Measurements from ENCODE around the gene MINDY1. TPM values are rescaled to one million over a fixed set of nuclear protein-coding genes. Genes with fewer than 3 reads are reported as not detected.

Gene MINDY1
- total RNA-seq, 1 donor from 2014 or later = 11.2 TPM

DNA sequence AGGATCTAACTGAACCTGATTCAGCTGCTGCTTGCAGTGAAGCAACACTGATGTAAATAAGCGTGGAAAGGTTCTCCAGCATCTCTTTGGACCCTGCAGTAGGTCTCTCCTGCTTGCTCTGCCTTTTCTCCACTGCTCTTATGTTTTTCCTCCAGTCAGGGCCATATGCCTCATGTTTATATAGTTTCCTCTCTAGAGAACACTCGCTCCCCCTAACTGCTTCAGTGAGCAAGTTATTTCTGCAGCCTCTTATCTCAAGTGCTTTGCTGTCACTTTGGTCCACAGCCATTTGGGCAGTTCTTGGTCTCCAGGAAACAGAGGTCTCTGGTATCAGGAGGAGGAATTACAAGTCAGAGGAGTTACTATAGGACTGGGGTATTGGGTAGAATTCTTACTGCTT, 6.8 kb upstream of the MINDY1 start:
- Mint-ChIP-seq H3K4me1 (ENCODE audit: unreplicated experiment) (peaks cover 6% of the 10 kb centered on the region), H3K27ac (ENCODE audit: unreplicated experiment) (no peak overlapping the region), H3K36me3 (ENCODE audit: low read depth, unreplicated experiment) (no peaks in the 10 kb centered on the region), H3K9me3 (ENCODE audit: unreplicated experiment) (no peaks in the 10 kb centered on the region), H3K27me3 (ENCODE audit: unreplicated experiment) (peaks cover 2% of the 10 kb centered on the region), H3K4me3 (ENCODE audit: unreplicated experiment) (no peak overlapping the region)
- DNase-seq (ENCODE audit: low spot score) = no peak
- TF ChIP-seq, protein P1, sequence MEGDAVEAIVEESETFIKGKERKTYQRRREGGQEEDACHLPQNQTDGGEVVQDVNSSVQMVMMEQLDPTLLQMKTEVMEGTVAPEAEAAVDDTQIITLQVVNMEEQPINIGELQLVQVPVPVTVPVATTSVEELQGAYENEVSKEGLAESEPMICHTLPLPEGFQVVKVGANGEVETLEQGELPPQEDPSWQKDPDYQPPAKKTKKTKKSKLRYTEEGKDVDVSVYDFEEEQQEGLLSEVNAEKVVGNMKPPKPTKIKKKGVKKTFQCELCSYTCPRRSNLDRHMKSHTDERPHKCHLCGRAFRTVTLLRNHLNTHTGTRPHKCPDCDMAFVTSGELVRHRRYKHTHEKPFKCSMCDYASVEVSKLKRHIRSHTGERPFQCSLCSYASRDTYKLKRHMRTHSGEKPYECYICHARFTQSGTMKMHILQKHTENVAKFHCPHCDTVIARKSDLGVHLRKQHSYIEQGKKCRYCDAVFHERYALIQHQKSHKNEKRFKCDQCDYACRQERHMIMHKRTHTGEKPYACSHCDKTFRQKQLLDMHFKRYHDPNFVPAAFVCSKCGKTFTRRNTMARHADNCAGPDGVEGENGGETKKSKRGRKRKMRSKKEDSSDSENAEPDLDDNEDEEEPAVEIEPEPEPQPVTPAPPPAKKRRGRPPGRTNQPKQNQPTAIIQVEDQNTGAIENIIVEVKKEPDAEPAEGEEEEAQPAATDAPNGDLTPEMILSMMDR (IDR thresholded peaks at IDR 0.05; ENCODE audit: unreplicated experiment) = no peak

DNA sequence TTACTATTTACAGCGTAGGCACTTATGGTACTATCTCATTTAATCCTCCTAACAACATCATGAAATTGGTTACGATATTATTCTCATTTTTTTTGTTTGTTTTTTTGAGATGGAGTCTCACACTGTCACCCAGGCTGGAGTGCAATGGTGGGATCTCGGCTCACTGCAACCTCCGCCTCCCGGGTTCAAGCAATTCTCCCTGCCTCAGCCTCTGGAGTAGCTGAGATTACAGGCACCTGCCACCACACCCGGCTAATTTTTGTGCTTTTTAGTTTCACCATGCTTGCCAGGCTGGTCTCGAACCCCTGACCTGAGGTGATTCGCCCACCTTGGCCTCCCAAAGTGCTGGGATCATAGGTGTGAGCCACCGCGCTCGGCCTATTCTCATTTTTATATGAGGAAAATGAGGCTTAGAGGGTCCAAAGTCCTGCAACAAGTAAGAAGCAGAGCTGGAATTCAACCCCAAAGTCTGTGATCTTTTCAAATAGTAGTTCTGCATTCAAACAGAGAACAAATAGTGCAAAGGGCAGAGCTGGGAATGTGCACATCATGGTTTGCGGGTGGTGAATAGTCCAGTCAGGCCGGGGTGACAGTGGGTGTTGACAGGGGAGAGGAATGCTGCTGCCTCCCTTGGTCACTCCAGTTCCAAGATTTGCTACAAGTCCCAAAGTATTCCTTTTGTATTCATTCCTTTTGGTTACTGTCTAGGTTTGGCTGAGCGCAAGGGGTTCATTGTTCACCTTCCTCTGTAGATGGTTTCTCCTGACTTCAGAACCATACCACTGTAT, 6.2 kb upstream of the MINDY1 start:
- TF ChIP-seq, protein P1 (IDR thresholded peaks at IDR 0.05; ENCODE audit: unreplicated experiment) = no peak
- Mint-ChIP-seq H3K9me3 (ENCODE audit: unreplicated experiment) (no peaks in the 10 kb centered on the region), H3K4me3 (ENCODE audit: unreplicated experiment) (no peak overlapping the region), H3K27ac (ENCODE audit: unreplicated experiment) (no peak overlapping the region), H3K27me3 (ENCODE audit: unreplicated experiment) (peaks cover 4% of the 10 kb centered on the region), H3K36me3 (ENCODE audit: low read depth, unreplicated experiment) (peaks cover 2% of the 10 kb centered on the region), H3K4me1 (ENCODE audit: unreplicated experiment) (peaks cover 9% of the 10 kb centered on the region)
- DNase-seq (ENCODE audit: low spot score) = no peak

DNA sequence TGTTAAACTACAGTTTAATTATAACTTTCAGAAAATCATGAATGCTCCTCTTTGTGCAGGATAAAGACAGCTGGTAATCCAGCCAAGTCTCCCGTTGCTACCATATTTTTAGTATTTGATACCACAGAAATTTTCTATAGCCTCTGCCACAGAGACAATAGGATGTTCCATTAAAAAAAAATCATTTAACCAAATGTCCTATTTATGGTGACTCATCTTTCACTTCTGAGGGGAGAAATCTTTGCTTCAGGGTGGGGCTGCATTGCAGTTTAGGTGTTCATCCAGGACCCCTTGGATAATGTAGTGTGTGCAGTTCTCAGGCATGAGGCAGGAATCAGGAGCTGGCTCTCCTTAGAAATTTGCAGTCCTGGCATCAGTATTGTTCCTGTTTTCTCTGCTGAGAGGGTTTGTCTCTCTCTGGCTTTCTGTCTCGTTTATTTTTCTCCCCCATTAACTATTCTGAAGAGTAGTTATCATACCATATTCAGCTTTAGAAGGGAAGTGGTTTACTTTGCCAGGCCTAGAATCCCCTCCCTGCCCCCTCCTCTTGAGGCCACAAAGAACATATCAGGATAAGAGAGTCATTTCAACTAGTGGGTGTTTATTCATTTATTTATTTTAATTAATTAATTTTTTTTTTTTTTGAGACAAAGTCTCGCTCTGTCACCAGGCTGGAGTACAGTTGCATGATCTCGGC, 4.6 kb upstream of the MINDY1 start:
- Mint-ChIP-seq H3K27ac (ENCODE audit: unreplicated experiment) (no peak overlapping the region), H3K27me3 (ENCODE audit: unreplicated experiment) (peaks cover 7% of the 10 kb centered on the region), H3K36me3 (ENCODE audit: low read depth, unreplicated experiment) (peaks cover 7% of the 10 kb centered on the region), H3K4me1 (ENCODE audit: unreplicated experiment) (peaks cover 24% of the 10 kb centered on the region), H3K9me3 (ENCODE audit: unreplicated experiment) (no peaks in the 10 kb centered on the region), H3K4me3 (ENCODE audit: unreplicated experiment) (no peak overlapping the region)
- TF ChIP-seq, protein P1 (IDR thresholded peaks at IDR 0.05; ENCODE audit: unreplicated experiment) = no peak
- no peak for DNase-seq (ENCODE audit: low spot score)

DNA sequence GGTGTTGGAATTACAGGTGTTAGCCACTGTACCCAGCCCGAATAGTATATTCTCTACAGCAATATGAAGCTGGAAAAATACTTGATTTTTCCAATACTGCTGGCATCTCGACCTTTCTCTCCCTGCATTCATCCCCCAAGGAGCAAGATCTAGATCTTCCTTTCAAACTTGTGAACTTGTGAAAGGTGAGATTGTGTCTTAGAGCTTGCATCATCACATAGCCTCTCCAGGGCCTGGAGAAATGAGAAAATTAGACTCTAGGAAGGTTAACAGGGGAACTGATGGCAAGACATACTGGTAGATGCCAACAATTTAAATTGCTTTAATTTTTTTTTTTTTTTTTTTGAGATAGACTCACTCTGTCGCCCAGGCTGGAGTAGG, 3.6 kb upstream of the MINDY1 start:
- Mint-ChIP-seq H3K27me3 (ENCODE audit: unreplicated experiment) (peaks cover 9% of the 10 kb centered on the region), H3K9me3 (ENCODE audit: unreplicated experiment) (no peaks in the 10 kb centered on the region), H3K4me3 (ENCODE audit: unreplicated experiment) (no peak overlapping the region), H3K4me1 (ENCODE audit: unreplicated experiment) (peaks cover 33% of the 10 kb centered on the region), H3K27ac (ENCODE audit: unreplicated experiment) (no peak overlapping the region), H3K36me3 (ENCODE audit: low read depth, unreplicated experiment) (peaks cover 7% of the 10 kb centered on the region)
- DNase-seq (ENCODE audit: low spot score) = no peak
- TF ChIP-seq, protein P1 (IDR thresholded peaks at IDR 0.05; ENCODE audit: unreplicated experiment) = no peak

All from endothelial cell (in vitro differentiated cells).